AG04450 (cell line): ENCODE results near the gene THADA. TPM values are rescaled to one million over a fixed set of nuclear protein-coding genes. Genes with fewer than 3 reads are reported as not detected.
"Not testable (repeated sequence)": the region's sequence is repeated elsewhere in the genome, so short reads cannot be mapped to it uniquely, and the experiment has no call there.

Source experiments
- CTCF ChIA-PET: fragments of 300-600, 350-600 bp; formaldehyde crosslinking; extraction: SDS; loops from one replicate; lab custom pipeline; 2022; ENCODE audit warnings: antibody characterized with exemption, inconsistent platforms; lab: Charles Lee
- POLR2A ChIA-PET: fragments of 350-600 bp; formaldehyde crosslinking; extraction: SDS; loops from one replicate; lab custom pipeline; 2021; ENCODE audit warnings: antibody characterized with exemption, inconsistent platforms; lab: Yijun Ruan, JAX
- DNase-seq: peaks from one replicate; pipeline ENCODE4 v3.0.0-alpha.2; 2011; ENCODE audit warnings: low read depth, low spot score
- H3K27ac ChIP-seq: one replicate; pipeline ENCODE4 v1.5.1; 2012; ENCODE audit warnings: low read depth, low read length, control low read depth
- H3K27me3 ChIP-seq: one replicate; pipeline ENCODE4 v1.6.0; 2012; ENCODE audit warnings: low read length; ENCODE audit not compliant: control insufficient read depth, insufficient read depth
- H3K4me3 ChIP-seq: 2 replicates; pipeline ENCODE4 v1.5.1; 2011; ENCODE audit warnings: mild to moderate bottlenecking, low read depth, low read length, control low read depth
- H3K9me3 ChIP-seq: 2 replicates; pipeline ENCODE4 v1.5.1; 2012; ENCODE audit warnings: low read length; ENCODE audit not compliant: control insufficient read depth, insufficient read depth
- polyA plus RNA-seq: library from polyadenylated mRNA; depleted of rRNA; stranded (reverse); fragments of >200 nt; gene quantifications from 2 replicates; pipeline ENCODE4 v1.2.3, GENCODE V29; 2011
- TF ChIP-seq, protein P1 (sequence below): IDR thresholded peaks from 2 replicates; pipeline ENCODE4 v1.5.1; 2011; ENCODE audit warnings: low read depth, low read length, control low read depth, inconsistent platforms

Gene THADA
- polyA plus RNA-seq, 1 experiment, result 15.0 TPM

DNA sequence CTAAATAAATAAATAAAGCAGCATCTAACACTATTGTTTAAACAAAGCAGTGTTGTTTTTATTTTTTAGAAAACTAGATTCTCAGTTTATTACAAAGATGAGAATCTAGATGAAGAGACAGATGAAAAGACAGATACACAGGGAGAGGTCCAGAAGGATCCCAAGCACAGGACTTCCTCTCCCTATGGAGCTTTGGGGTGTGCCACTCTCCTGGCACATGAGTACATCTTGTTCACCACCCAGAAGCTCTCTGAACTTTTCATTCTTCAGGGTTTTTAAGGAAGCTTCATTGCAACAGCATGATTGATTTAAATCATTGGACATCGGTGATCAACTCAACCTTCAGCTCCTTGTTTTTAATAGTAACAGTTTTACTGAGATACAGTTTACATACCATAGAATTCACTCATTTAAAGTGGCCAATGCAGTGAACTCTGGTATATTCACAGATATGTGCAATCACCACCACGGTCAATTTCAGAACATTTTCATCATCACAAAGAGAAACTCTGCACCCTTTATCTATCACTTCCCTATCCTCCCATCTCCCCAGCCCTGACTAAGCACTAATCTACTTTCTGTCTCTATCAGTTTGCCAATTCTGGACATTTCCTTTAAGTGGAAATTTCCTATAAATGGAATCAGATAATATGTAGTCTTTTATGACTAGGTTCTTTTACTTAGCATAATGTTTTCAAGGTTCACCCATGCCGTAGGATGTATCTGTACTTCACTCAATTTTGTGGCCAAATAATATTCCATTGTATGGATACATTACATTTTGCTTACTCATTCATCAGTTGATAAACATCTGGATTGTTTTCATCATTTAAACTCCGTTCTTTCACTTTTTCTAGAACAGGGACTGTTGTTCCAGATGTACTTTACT, 307.2 kb downstream of the THADA start:
- H3K9me3 ChIP-seq, result peaks cover 18% of the 10 kb centered on the region
- no peak overlapping the region for H3K4me3 ChIP-seq
- CTCF ChIA-PET, result interaction anchor here (0.6 kb wide), 1 partner anchor 246 kb away, joined by 4 read pairs; no protein-coding TSS in a partner anchor
- no peak for DNase-seq
- TF ChIP-seq, protein P1, sequence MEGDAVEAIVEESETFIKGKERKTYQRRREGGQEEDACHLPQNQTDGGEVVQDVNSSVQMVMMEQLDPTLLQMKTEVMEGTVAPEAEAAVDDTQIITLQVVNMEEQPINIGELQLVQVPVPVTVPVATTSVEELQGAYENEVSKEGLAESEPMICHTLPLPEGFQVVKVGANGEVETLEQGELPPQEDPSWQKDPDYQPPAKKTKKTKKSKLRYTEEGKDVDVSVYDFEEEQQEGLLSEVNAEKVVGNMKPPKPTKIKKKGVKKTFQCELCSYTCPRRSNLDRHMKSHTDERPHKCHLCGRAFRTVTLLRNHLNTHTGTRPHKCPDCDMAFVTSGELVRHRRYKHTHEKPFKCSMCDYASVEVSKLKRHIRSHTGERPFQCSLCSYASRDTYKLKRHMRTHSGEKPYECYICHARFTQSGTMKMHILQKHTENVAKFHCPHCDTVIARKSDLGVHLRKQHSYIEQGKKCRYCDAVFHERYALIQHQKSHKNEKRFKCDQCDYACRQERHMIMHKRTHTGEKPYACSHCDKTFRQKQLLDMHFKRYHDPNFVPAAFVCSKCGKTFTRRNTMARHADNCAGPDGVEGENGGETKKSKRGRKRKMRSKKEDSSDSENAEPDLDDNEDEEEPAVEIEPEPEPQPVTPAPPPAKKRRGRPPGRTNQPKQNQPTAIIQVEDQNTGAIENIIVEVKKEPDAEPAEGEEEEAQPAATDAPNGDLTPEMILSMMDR, result no peak
- H3K27ac ChIP-seq, result no peak overlapping the region
- no peaks in the 10 kb centered on the region for H3K27me3 ChIP-seq
- POLR2A ChIA-PET, result no interaction called here

DNA sequence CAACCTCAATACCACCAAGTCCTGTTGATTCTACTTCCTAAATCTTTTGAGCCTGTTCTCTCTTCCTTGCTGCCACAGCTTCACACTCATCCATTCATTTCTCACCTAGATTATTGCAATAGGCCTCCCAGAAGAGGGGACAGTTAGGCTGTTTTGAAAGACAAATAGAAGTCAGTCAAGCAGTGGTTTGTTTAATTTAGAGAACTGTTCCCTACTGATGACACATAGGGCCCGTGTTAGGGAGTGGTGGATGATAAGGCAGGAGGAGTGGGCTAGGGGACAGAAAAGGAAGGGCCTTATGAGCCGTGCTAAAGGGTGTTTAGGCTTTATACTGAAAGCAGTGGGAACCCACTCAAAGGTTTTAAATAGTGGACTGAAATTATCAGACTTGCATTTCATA, 309.9 kb downstream of the THADA start:
- DNase-seq, result no peak
- TF ChIP-seq, protein P1, result no peak
- no peak overlapping the region for H3K27ac ChIP-seq
- ChIA-PET POLR2A (no interaction called here), CTCF (no interaction called here)
- H3K9me3 ChIP-seq, result peaks cover 18% of the 10 kb centered on the region
- no peak overlapping the region for H3K4me3 ChIP-seq
- no peaks in the 10 kb centered on the region for H3K27me3 ChIP-seq

GRCh38 chr2:43284967-43285366, 310.9 kb downstream of the THADA start:
- TF ChIP-seq, protein P1, result no peak
- Histone ChIP-seq H3K27ac (no peak overlapping the region), H3K9me3 (peaks cover 18% of the 10 kb centered on the region), H3K4me3 (no peak overlapping the region), H3K27me3 (no peaks in the 10 kb centered on the region)
- ChIA-PET POLR2A (no interaction called here), CTCF (interaction anchor here (1.1 kb wide), 1 partner anchor 56 kb away, joined by 3 read pairs; no protein-coding TSS in a partner anchor)
- DNase-seq, result no peak

DNA sequence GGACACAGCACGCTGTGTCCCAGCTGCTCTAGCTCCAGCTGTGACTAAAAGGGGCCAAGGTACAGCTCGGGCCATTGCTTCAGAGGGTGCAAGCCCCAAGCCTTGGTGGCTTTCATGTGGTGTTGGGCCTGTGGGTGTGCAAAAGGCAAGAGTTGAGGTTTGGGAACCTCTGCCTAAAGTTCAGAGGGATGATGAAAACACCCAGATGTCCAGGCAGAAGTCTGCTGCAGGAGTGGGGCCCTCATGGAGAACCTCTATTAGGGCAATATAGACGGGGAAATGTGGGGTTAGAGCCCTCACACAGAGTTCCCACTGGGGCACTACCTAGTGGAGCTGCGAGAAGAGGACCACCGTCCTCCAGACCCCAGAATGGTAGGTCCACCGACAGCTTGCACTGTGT, 311.5 kb downstream of the THADA start:
- H3K27me3 ChIP-seq, H3K4me3 ChIP-seq, H3K27ac ChIP-seq, DNase-seq, POLR2A ChIA-PET: not testable (repeated sequence)
- CTCF ChIA-PET, result interaction anchor here (1.1 kb wide), 1 partner anchor 55 kb away, joined by 3 read pairs; no protein-coding TSS in a partner anchor
- H3K9me3 ChIP-seq, result peaks cover 18% of the 10 kb centered on the region

- no peaks in the 10 kb centered on the region for H3K27me3 ChIP-seq
- ChIA-PET CTCF (no interaction called here), POLR2A (no interaction called here)
- no peak for DNase-seq
- TF ChIP-seq, protein P1, result no peak
- no peak overlapping the region for H3K27ac ChIP-seq
- no peak overlapping the region for H3K4me3 ChIP-seq
- peaks cover 18% of the 10 kb centered on the region for H3K9me3 ChIP-seq
Measured at GRCh38 chr2:43280994-43281393, 314.8 kb downstream of the THADA start.
